GM10248 (cell line): ENCODE results near the gene KAT6B.

Experiments
- CTCF ChIA-PET: fragments of 300-600 bp; sonication (Branson Sonifier 250); formaldehyde crosslinking; extraction: SDS; loops from one replicate; lab custom pipeline; 2021; ENCODE audit warnings: antibody characterized with exemption; lab: Yijun Ruan, JAX
- POLR2A ChIA-PET: fragments of 350-650 bp; sonication (Branson Sonifier 250); formaldehyde crosslinking; extraction: SDS; loops from one replicate; lab custom pipeline; 2020; ENCODE audit warnings: antibody characterized with exemption; lab: Yijun Ruan, JAX
- DNase-seq: peaks from one replicate; pipeline ENCODE4 v3.0.0; 2012; ENCODE audit errors: extremely low spot score
- CTCF ChIP-seq: IDR thresholded peaks from 2 replicates; pipeline ENCODE4 v1.5.1; 2012; ENCODE audit warnings: mild to moderate bottlenecking, low read depth; ENCODE audit errors: extremely low read depth, missing control alignments, control extremely low read depth

The KAT6B gene

GRCh38 chr10:74997163-74997562 lies 170.8 kb downstream of the KAT6B start:
- no peak for TF ChIP-seq CTCF
- ChIA-PET POLR2A (no interaction called here), CTCF (interaction anchor here (1.1 to 2.4 kb wide), 3 partner anchors 13 to 23 kb away, joined by 3 to 6 read pairs (median 3); no protein-coding TSS in a partner anchor)
- DNase-seq: no peak

GRCh38 chr10:75000748-75001321 lies 174.4 kb downstream of the KAT6B start:
- ChIA-PET POLR2A (no interaction called here), CTCF (interaction anchor here (1.0 to 2.3 kb wide), 7 partner anchors 8 to 756 kb away, joined by 3 to 10 read pairs (median 4); no protein-coding TSS in a partner anchor)
- DNase-seq: peak; percentile 63
- TF ChIP-seq CTCF: no peak

GRCh38 chr10:75001715-75002350 lies 175.4 kb downstream of the KAT6B start:
- ChIA-PET POLR2A (no interaction called here), CTCF (interaction anchor here (0.9 to 2.3 kb wide), 7 partner anchors 11 to 757 kb away, joined by 3 to 10 read pairs (median 3); no protein-coding TSS in a partner anchor)
- TF ChIP-seq CTCF: no peak
- no peak for DNase-seq

GRCh38 chr10:75002351-75002725 lies 175.9 kb downstream of the KAT6B start:
- no peak for TF ChIP-seq CTCF
- POLR2A ChIA-PET: no interaction called here
- CTCF ChIA-PET: interaction anchor here (0.9 to 2.3 kb wide), 8 partner anchors 10 to 758 kb away, joined by 3 to 10 read pairs (median 4); a partner anchor contains a TSS
- no peak for DNase-seq

- TF ChIP-seq CTCF: no peak
- ChIA-PET POLR2A (no interaction called here), CTCF (interaction anchor here (1.2 to 1.8 kb wide), 7 partner anchors 10 to 134 kb away, joined by 3 to 8 read pairs (median 3); a partner anchor contains a TSS)
- DNase-seq: no peak
Measured at GRCh38 chr10:75002967-75003594, 176.7 kb downstream of the KAT6B start.

- no peak for TF ChIP-seq CTCF
- POLR2A ChIA-PET: no interaction called here
- no peak for DNase-seq
- CTCF ChIA-PET: interaction anchor here (1.2 to 2.1 kb wide), 9 partner anchors 9 to 95 kb away, joined by 3 to 8 read pairs (median 3); a partner anchor contains a TSS
Measured at GRCh38 chr10:75003891-75004290, 177.5 kb downstream of the KAT6B start.
